SK-N-SH (cell line): ENCODE measurements around the gene CYB5D1. TPM values are rescaled to one million over a fixed set of nuclear protein-coding genes. Genes with fewer than 3 reads are reported as not detected.

Source experiments
- CTCF ChIA-PET: fragments of 300-600, 350-600 bp; formaldehyde crosslinking; extraction: SDS; loops from one replicate; lab custom pipeline; 2021; lab: Yijun Ruan, JAX
- POLR2A ChIA-PET: fragments of 350-600 bp; sonication (Branson Sonifier 250); formaldehyde crosslinking; extraction: SDS; loops from one replicate; lab custom pipeline; 2020; ENCODE audit warnings: antibody characterized with exemption, inconsistent platforms; lab: Yijun Ruan, JAX
- DNase-seq: peaks from one replicate; pipeline ENCODE4 v3.0.0; 2012
- H2AFZ ChIP-seq: fragments of 200-600 bp; sonication (generic); 2 replicates; pipeline ENCODE4 v1.8.1; 2016; ENCODE audit warnings: antibody characterized with exemption, mild to moderate bottlenecking, low read depth
- H3F3A ChIP-seq: fragments of 200-600 bp; sonication (generic); replicated peaks from 2 replicates; pipeline ENCODE3; 2016; ENCODE audit warnings: antibody characterized with exemption, mild to moderate bottlenecking; ENCODE audit not compliant: insufficient read depth
- H3K27ac ChIP-seq, 2 experiments: fragments of 200-500 bp in 1 of 2; fragments of 200-600 bp in 1 of 2; sonication (Bioruptor generic) in 1 of 2; sonication (generic), shearing (Covaris generic) in 1 of 2; 2 replicates each; pipeline versions ENCODE4 v1.5.1 to v1.6.1; 2014 to 2016; ENCODE audit warnings: low read depth in 2 of 2, inconsistent platforms in 1 of 2, low read length in 1 of 2, mild to moderate bottlenecking in 1 of 2, mixed read lengths in 1 of 2
- H3K27me3 ChIP-seq: fragments of 200-600 bp; sonication (generic), shearing (Covaris generic); 2 replicates; pipeline ENCODE4 v1.6.1; 2016; ENCODE audit warnings: mixed run types; ENCODE audit not compliant: insufficient read depth
- H3K36me3 ChIP-seq, 2 experiments: fragments of 200-500 bp in 1 of 2; fragments of 200-600 bp in 1 of 2; sonication (Bioruptor generic) in 1 of 2; sonication (generic) in 1 of 2; replicated peaks in 1 of 2; 2 replicates each; pipeline versions ENCODE3 to v1.5.1; 2014 to 2016; ENCODE audit warnings: low read length in 1 of 2, mild to moderate bottlenecking in 1 of 2; ENCODE audit not compliant: insufficient read depth in 2 of 2, control insufficient read depth in 1 of 2
- H3K4me1 ChIP-seq, 2 experiments: fragments of 200-500 bp in 1 of 2; fragments of 200-600 bp in 1 of 2; sonication (Bioruptor generic) in 1 of 2; sonication (generic), shearing (Covaris generic) in 1 of 2; 2 replicates each; pipeline versions ENCODE4 v1.5.1 to v1.6.1; 2014 to 2016; ENCODE audit warnings: low read depth in 1 of 2, low read length in 1 of 2, mixed run types in 1 of 2; ENCODE audit not compliant: insufficient read depth in 2 of 2, control insufficient read depth in 1 of 2
- H3K4me2 ChIP-seq: fragments of 200-600 bp; sonication (generic), shearing (Covaris generic); 2 replicates; pipeline ENCODE4 v1.6.1; 2017; ENCODE audit warnings: mixed run types
- H3K4me3 ChIP-seq, 2 experiments: fragments of 200-500 bp in 1 of 2; fragments of 200-600 bp in 1 of 2; sonication (Bioruptor generic) in 1 of 2; sonication (generic), shearing (Covaris generic) in 1 of 2; 2 replicates each; pipeline versions ENCODE4 v1.5.1 to v1.8.1; 2014 to 2016; ENCODE audit warnings: low read depth in 2 of 2, inconsistent platforms in 1 of 2, low read length in 1 of 2, mild to moderate bottlenecking in 1 of 2, mixed read lengths in 1 of 2, moderate library complexity in 1 of 2
- H3K79me2 ChIP-seq: fragments of 200-600 bp; sonication (generic); 2 replicates; pipeline ENCODE4 v1.8.1; 2017; ENCODE audit warnings: mild to moderate bottlenecking; ENCODE audit not compliant: insufficient read depth
- H3K9ac ChIP-seq: fragments of 200-600 bp; sonication (generic); 2 replicates; pipeline ENCODE4 v1.6.1; 2017; ENCODE audit warnings: mixed run types
- H3K9me2 ChIP-seq: fragments of 200-600 bp; sonication (generic); 2 replicates; pipeline ENCODE4 v1.6.1; 2017; ENCODE audit warnings: mixed run types
- H3K9me3 ChIP-seq: fragments of 200-600 bp; sonication (generic); 2 replicates; pipeline ENCODE4 v1.6.1; 2017; ENCODE audit warnings: mixed run types, mild to moderate bottlenecking, moderate library complexity
- H4K20me1 ChIP-seq: fragments of 200-600 bp; sonication (generic); 2 replicates; pipeline ENCODE4 v1.6.1; 2017; ENCODE audit warnings: mild to moderate bottlenecking, mixed run types; ENCODE audit not compliant: insufficient read depth
- CHD2 ChIP-seq: fragments of 150-350 bp; IDR thresholded peaks from 2 replicates; pipeline ENCODE4 v1.6.1; 2018; ENCODE audit warnings: low read length; ENCODE audit not compliant: partially characterized antibody
- ELF1 ChIP-seq: IDR thresholded peaks from 2 replicates; pipeline ENCODE4 v1.4.0; 2012
- JUND ChIP-seq: IDR thresholded peaks from 2 replicates; pipeline ENCODE4 v1.4.0; 2012
- MXI1 ChIP-seq: IDR thresholded peaks from 2 replicates; pipeline ENCODE4 v1.6.1; 2012; ENCODE audit warnings: mild to moderate bottlenecking, low read depth, low read length, improper control_type of control experiment
- NFIC ChIP-seq: IDR thresholded peaks from 2 replicates; pipeline ENCODE4 v1.4.0; 2012; ENCODE audit warnings: borderline replicate concordance
- PBX3 ChIP-seq: IDR thresholded peaks from 2 replicates; pipeline ENCODE4; 2012
- RCOR1 ChIP-seq: fragments of 150-350 bp; IDR thresholded peaks from 2 replicates; pipeline ENCODE4 v1.6.1; 2017; ENCODE audit warnings: antibody characterized with exemption, low read length
- USF1 ChIP-seq: IDR thresholded peaks from 2 replicates; pipeline ENCODE4 v1.4.0; 2012; ENCODE audit warnings: low read depth, borderline replicate concordance
- WGBS: methylation state at CpG from one replicate; pipeline ENCODE4 v1.1.6; 2017; ENCODE audit warnings: low lambda C conversion rate; 5-methylcytosine and 5-hydroxymethylcytosine counted together
- polyA plus RNA-seq, 3 experiments: library from polyadenylated mRNA; depleted of rRNA; stranded (reverse); fragments of >200 nt; gene quantifications; 2 replicates each; pipeline ENCODE4 v1.2.3, GENCODE V29; 2012
- TF ChIP-seq, protein P1 (sequence below): fragments of 150-350 bp; IDR thresholded peaks from 2 replicates; pipeline ENCODE4 v1.6.1; 2016; ENCODE audit warnings: mild to moderate bottlenecking, low read depth, low read length

CYB5D1 gene
- polyA plus RNA-seq, 1 of the 3 experiments (the other 2 are of a cell fraction), result 8.8 TPM

DNA sequence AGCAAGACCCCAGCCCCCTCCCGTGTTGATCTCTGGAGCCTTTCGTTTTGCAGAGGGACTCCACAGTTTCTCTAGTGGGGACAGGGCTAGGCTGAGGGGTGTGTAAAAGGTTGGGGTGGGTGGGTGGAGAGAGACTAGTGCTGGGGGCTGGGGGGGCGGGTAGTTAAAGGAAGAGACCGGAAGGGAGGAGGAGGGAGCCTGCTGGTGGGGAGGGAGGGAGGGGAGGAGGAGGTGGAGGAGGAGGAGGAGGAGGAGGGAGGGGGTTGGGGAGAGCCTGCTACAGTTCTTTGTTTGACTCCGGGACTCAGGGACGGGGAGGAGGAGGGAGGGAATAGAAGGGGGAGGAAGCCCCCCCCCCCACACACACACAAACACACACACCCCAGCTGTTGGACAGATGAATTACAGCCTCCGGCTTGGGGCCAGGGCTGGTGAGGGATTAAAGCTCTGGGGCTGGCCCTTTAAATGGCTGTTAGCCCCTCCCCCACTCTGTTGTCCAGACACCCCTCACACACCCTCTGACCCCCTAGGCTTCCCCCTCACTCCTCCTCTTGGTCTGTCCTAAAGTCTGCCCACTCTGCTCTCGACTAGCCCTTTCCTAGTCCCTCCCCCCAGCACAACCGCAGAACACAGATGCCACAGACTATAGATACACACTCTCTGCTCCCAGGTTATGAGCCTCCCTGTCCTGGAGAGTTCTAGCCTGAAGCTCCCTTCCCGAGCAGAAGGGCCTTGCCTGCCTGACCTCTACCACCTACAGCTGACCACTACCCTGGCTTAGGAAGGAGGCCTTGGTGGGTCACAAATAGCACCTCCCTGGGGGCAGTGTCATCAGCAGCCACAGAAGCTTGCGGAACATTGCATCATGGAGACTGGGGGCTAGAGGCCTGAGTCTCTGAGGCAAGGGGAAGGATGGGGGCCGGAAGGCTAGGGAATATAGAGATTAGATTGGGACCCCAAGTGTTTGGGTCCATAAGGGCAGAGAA is 19.4 kb upstream of the CYB5D1 start:
- POLR2A ChIA-PET, result interaction anchor here (1.0 to 3.1 kb wide), 4 partner anchors 12 to 151 kb away, joined by 3 to 17 read pairs (median 6); partner anchors contain the start of genes CYB5D1, DNAH2, NAA38 and TP53

GRCh38 chr17:7839190-7839875 is 18.5 kb upstream of the CYB5D1 start:
- H3K9ac ChIP-seq, result no peak overlapping the region
- TF ChIP-seq ELF1 (no peak), NFIC (no peak), USF1 (no peak), MXI1 (no peak), RCOR1 (no peak)
- TF ChIP-seq, all 33 proteins: peak for 0
- CTCF ChIA-PET, result interaction anchor here (0.8 to 3.1 kb wide), 8 partner anchors 12 to 222 kb away, joined by 3 to 15 read pairs (median 5); partner anchors contain the start of genes TP53 and WRAP53
- H3K9me3 ChIP-seq, result no peaks in the 10 kb centered on the region
- H3K36me3 ChIP-seq, result peaks cover 5 to 14% of the 10 kb centered on the region in 2 experiments
- peaks cover 56% of the 10 kb centered on the region for H3K79me2 ChIP-seq
- H3K27me3 ChIP-seq, result no peaks in the 10 kb centered on the region
- DNase-seq, result no peak
- 80% methylated on average over 6 of the region's 6 CpGs for WGBS
- H3K4me3 ChIP-seq, result peak overlapping the region; percentile 40 to 51; a peak in 3 of 4 replicates
- peaks cover 34% of the 10 kb centered on the region for H4K20me1 ChIP-seq
- H3K4me1 ChIP-seq, result peaks cover 28 to 36% of the 10 kb centered on the region in 2 experiments
- peak overlapping the region; percentile 98 to 100; a peak in 3 of 4 replicates for H3K27ac ChIP-seq
- no peak overlapping the region for H2AFZ ChIP-seq
- H3F3A ChIP-seq, result peaks cover 53% of the 10 kb centered on the region
- POLR2A ChIA-PET, result interaction anchor here (1.6 kb wide), 1 partner anchor 11 kb away, joined by 7 read pairs; no protein-coding TSS in a partner anchor
- peak overlapping the region; percentile 92; the same call in 1 of the 2 replicates for H3K4me2 ChIP-seq
- no peaks in the 10 kb centered on the region for H3K9me2 ChIP-seq

More for the DNA sequence above, 19.4 kb upstream of the CYB5D1 start:
- Histone ChIP-seq H3K79me2 (peaks cover 47% of the 10 kb centered on the region), H3K9me3 (no peaks in the 10 kb centered on the region), H3K9ac (peak overlapping the region; percentile 99; the same call in 1 of the 2 replicates), H3K36me3 (peaks cover 5 to 14% of the 10 kb centered on the region in 2 experiments), H3K9me2 (no peaks in the 10 kb centered on the region), H3K4me1 (peaks cover 30 to 38% of the 10 kb centered on the region in 2 experiments), H3K4me3 (peak overlapping the region; percentile 90 to 97), H3K4me2 (peak overlapping the region; percentile 99), H2AFZ (no peak overlapping the region), H4K20me1 (peaks cover 31% of the 10 kb centered on the region), H3F3A (peaks cover 50% of the 10 kb centered on the region), H3K27ac (peak overlapping the region; percentile 98 to 100), H3K27me3 (no peaks in the 10 kb centered on the region)
- DNase-seq, result peak; percentile 71
- 24% methylated on average over 11 of the region's 12 CpGs for WGBS
- TF ChIP-seq CHD2, result peak; percentile 83
- 0 out of 2 replicates have a peak, but pooled peaks have one; percentile 26 for TF ChIP-seq PBX3
- TF ChIP-seq JUND, result no peak
- TF ChIP-seq RCOR1, result peak; percentile 51; the same call in 1 of the 2 replicates
- TF ChIP-seq, protein P1, sequence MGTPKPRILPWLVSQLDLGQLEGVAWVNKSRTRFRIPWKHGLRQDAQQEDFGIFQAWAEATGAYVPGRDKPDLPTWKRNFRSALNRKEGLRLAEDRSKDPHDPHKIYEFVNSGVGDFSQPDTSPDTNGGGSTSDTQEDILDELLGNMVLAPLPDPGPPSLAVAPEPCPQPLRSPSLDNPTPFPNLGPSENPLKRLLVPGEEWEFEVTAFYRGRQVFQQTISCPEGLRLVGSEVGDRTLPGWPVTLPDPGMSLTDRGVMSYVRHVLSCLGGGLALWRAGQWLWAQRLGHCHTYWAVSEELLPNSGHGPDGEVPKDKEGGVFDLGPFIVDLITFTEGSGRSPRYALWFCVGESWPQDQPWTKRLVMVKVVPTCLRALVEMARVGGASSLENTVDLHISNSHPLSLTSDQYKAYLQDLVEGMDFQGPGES, result no peak
- CTCF ChIA-PET, result interaction anchor here (0.8 to 3.1 kb wide), 13 partner anchors 13 to 301 kb away, joined by 3 to 15 read pairs (median 5); partner anchors contain the start of genes TP53 and WRAP53
